Testis (tissue), 3 donors: ENCODE measurements around the gene STAT5B. TPM values are rescaled to one million over a fixed set of nuclear protein-coding genes. Genes with fewer than 3 reads are reported as not detected.

ENCODE experiments used
- DNase-seq: peaks from one replicate; pipeline ENCODE4 v3.0.0-alpha.2; 2019
- H3K27ac ChIP-seq, 2 donors: fragments of 200-600 bp; sonication (generic); one replicate each; pipeline ENCODE4 v1.5.1; 2019
- H3K27me3 ChIP-seq: fragments of 200-600 bp; sonication (generic); one replicate; pipeline ENCODE4 v1.5.1; 2019
- H3K36me3 ChIP-seq: fragments of 200-600 bp; sonication (generic); one replicate; pipeline ENCODE4 v1.5.1; 2017; ENCODE audit warnings: low read depth; ENCODE audit errors: missing control alignments
- H3K4me1 ChIP-seq: fragments of 200-600 bp; sonication (generic); one replicate; pipeline ENCODE4 v1.5.1; 2019
- H3K4me3 ChIP-seq, 2 donors: fragments of 200-600 bp; sonication (generic); one replicate each; pipeline ENCODE4 v1.5.1; 2017 to 2019
- H3K9me3 ChIP-seq: fragments of 200-600 bp; sonication (generic); one replicate; pipeline ENCODE4 v1.5.1; 2017
- CTCF ChIP-seq, 3 experiments: fragments of 450-650 bp in 2 of 3; fragments of 200-600 bp in 1 of 3; sonication (generic) in 1 of 3; IDR thresholded peaks; one replicate each; pipeline ENCODE4 v1.5.1; 2016 to 2019; ENCODE audit warnings: antibody characterized with exemption in 3 of 3, mild to moderate bottlenecking in 2 of 3, moderate library complexity in 1 of 3
- POLR2A ChIP-seq: fragments of 450-650 bp; IDR thresholded peaks from one replicate; pipeline ENCODE4 v1.6.1; 2017; ENCODE audit warnings: antibody characterized with exemption, mild to moderate bottlenecking, moderate library complexity
- WGBS, 2 donors: methylation state at CpG; one replicate each; pipeline ENCODE4 v1.1.5; 2018; 5-methylcytosine and 5-hydroxymethylcytosine counted together
- intact Hi-C: fragments of 100-400 bp; cut with DNase I; formaldehyde crosslinking; loops from one replicate; pipeline ENCODE4 v1.15.1; 2023; ENCODE audit warnings: low total_unique reads
- polyA plus RNA-seq: library from polyadenylated mRNA; stranded (reverse); fragments of 350-450 nt; fragmentation: Illumina TruSeq; extraction: RNeasy Lipid Tissue Mini Kit (QIAGEN cat#74804); gene quantifications from one replicate; pipeline ENCODE4 v1.2.3, GENCODE V29; 2014; ENCODE audit warnings: low read depth, low replicate concordance; ENCODE audit not compliant: insufficient read depth
- total RNA-seq, 2 donors: library from RNA; depleted of rRNA; stranded (reverse); fragments of >200 nt; gene quantifications; one replicate each; pipeline ENCODE4 v1.2.3, GENCODE V29; 2016

The STAT5B gene
- total and polyA plus RNA-seq, 3 donors from 2014 or later, result 65.9 to 81.5 (median 66.0) TPM

- no peak overlapping the region for H3K27ac ChIP-seq
- no peak for TF ChIP-seq POLR2A
- no peak for TF ChIP-seq CTCF (IDR thresholded peaks at IDR 0.05)
- DNase-seq, result no peak
- WGBS, 2 donors, result 56 to 62% methylated on average over 4 of the region's 4 CpGs
- no peaks in the 10 kb centered on the region for H3K9me3 ChIP-seq
- intact Hi-C loops, result no loop called here
- H3K4me3 ChIP-seq, result no peak overlapping the region
- peaks cover 19% of the 10 kb centered on the region for H3K4me1 ChIP-seq
- H3K36me3 ChIP-seq, result no peaks in the 10 kb centered on the region
- no peaks in the 10 kb centered on the region for H3K27me3 ChIP-seq
These were observed 23.3 kb downstream of the STAT5B start for GRCh38 chr17:42252597-42253550.

- intact Hi-C loops, result no loop called here
- Histone ChIP-seq H3K27me3 (no peaks in the 10 kb centered on the region), H3K36me3 (no peaks in the 10 kb centered on the region), H3K4me3 (no peak overlapping the region), H3K4me1 (peaks cover 33% of the 10 kb centered on the region), H3K27ac (no peak overlapping the region), H3K9me3 (no peaks in the 10 kb centered on the region)
- 46 to 52% methylated on average over 2 of the region's 2 CpGs for WGBS, 2 donors
- TF ChIP-seq POLR2A (no peak), CTCF (IDR thresholded peaks at IDR 0.05) (peak in 1 of 3 experiments; percentile 25)
- DNase-seq, result no peak
These were observed 25.1 kb downstream of the STAT5B start for GRCh38 chr17:42251115-42251514.

DNA sequence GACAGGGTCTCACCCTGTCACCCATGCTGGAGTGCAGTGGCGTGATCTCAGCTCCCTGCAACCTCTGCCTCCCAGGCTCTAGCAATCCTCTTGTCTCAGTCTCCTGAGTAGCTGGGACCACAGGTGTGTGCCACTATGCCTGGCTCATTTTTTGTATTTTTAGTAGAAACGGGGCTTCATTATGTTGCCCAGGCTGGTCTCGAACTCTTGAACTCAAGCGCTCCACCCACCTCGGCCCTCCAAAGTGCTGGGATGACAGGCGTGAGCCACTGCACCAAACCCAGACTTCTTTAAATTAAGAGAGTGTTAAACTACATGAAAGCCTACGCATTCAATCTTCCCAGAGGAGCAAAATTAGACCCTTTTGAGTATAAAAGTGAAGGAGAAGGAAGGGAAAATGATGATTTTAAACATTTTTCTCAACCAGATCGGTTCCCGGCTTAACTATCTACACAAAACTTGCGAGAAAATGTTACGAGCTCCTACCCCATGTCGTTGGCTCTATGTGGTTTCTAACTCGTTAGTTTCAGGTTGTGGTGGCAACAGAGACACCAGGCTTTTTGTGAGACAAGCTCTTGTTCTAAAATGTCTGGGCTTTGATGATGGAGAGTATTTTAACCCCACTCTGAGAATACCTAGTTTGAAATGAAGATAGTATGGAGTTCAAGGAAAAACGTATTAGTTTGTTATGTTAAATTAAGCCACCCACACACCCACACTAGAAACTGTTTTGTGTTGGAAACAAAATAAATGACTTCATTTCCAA is 26.3 kb downstream of the STAT5B start:
- intact Hi-C loops, result no loop called here
- no peak for DNase-seq
- 84 to 87% methylated on average over 14 of the region's 14 CpGs for WGBS, 2 donors
- peak overlapping the region; percentile 83 to 93 for H3K27ac ChIP-seq
- H3K4me3 ChIP-seq, result no peak overlapping the region
- no peaks in the 10 kb centered on the region for H3K27me3 ChIP-seq
- H3K36me3 ChIP-seq, result no peaks in the 10 kb centered on the region
- H3K9me3 ChIP-seq, result no peaks in the 10 kb centered on the region
- peaks cover 33% of the 10 kb centered on the region for H3K4me1 ChIP-seq
- TF ChIP-seq CTCF (IDR thresholded peaks at IDR 0.05) (no peak), POLR2A (no peak)

GRCh38 chr17:42248351-42249179 is 27.6 kb downstream of the STAT5B start:
- peak overlapping the region in 1 of 2 donors; percentile 22 for H3K4me3 ChIP-seq
- TF ChIP-seq CTCF (IDR thresholded peaks at IDR 0.05), result no peak
- TF ChIP-seq POLR2A, result peak; percentile 11
- 35 to 49% methylated on average over 13 of the region's 13 CpGs for WGBS, 2 donors

More at GRCh38 chr17:42248351-42249179, 27.6 kb downstream of the STAT5B start:
- Histone ChIP-seq H3K27me3 (no peaks in the 10 kb centered on the region), H3K9me3 (no peaks in the 10 kb centered on the region), H3K4me1 (peaks cover 33% of the 10 kb centered on the region), H3K27ac (peak overlapping the region; percentile 83 to 93), H3K36me3 (no peaks in the 10 kb centered on the region)
- intact Hi-C loops, result no loop called here
- peak; percentile 92 for DNase-seq
